SU-DHL-6 (cell line): Measurements from ENCODE around the gene FRMD1.

Source experiments
- H2AFZ ChIP-seq: fragments of 200-600 bp; sonication (generic); 2 replicates; pipeline ENCODE4 v1.6.1; 2014; ENCODE audit warnings: low read depth, mild to moderate bottlenecking, moderate library complexity, mixed read lengths, antibody characterized with exemption, low read length; ENCODE audit not compliant: severe bottlenecking
- H3F3A ChIP-seq: fragments of 200-600 bp; shearing (Covaris generic); 2 replicates; pipeline ENCODE4 v1.6.0; 2016; ENCODE audit warnings: antibody characterized with exemption, mild to moderate bottlenecking; ENCODE audit not compliant: insufficient read depth
- H3K27ac ChIP-seq: fragments of 200-600 bp; sonication (generic); 2 replicates; pipeline ENCODE4 v1.5.1; 2016; ENCODE audit warnings: low read depth, mild to moderate bottlenecking, low read length, moderate library complexity, mixed read lengths
- H3K27me3 ChIP-seq: fragments of 200-600 bp; sonication (generic), shearing (Covaris generic); 2 replicates; pipeline ENCODE4 v1.6.0; 2014; ENCODE audit warnings: mild to moderate bottlenecking, low read length
- H3K36me3 ChIP-seq: fragments of 200-600 bp; sonication (generic); 2 replicates; pipeline ENCODE4 v1.6.1; 2014; ENCODE audit warnings: mild to moderate bottlenecking, low read length, mixed read lengths
- H3K4me2 ChIP-seq: fragments of 300-600, 200-600 bp; shearing (Covaris generic), sonication (generic); 2 replicates; pipeline ENCODE4 v1.6.0; 2014; ENCODE audit warnings: low read length, low read depth, mild to moderate bottlenecking; ENCODE audit not compliant: poor library complexity, severe bottlenecking
- H3K4me3 ChIP-seq: fragments of 200-600 bp; sonication (generic); 2 replicates; pipeline ENCODE4 v1.5.1; 2014; ENCODE audit warnings: antibody characterized with exemption, low read length, mild to moderate bottlenecking, mixed read lengths; ENCODE audit not compliant: insufficient read depth, poor library complexity, severe bottlenecking
- H3K79me2 ChIP-seq: fragments of 200-600 bp; sonication (generic); 2 replicates; pipeline ENCODE4 v1.6.1; 2014; ENCODE audit warnings: mild to moderate bottlenecking, low read length, moderate library complexity; ENCODE audit not compliant: insufficient read depth
- H3K9ac ChIP-seq: fragments of 200-600 bp; sonication (generic); 2 replicates; pipeline ENCODE4 v1.7.0; 2014; ENCODE audit warnings: mild to moderate bottlenecking, low read length
- H3K9me2 ChIP-seq: fragments of 200-600 bp; sonication (generic); replicated peaks from 2 replicates; pipeline ENCODE4 v1.6.1; 2014; ENCODE audit warnings: low read length; ENCODE audit not compliant: insufficient read depth
- H3K9me3 ChIP-seq: fragments of 200-600 bp; sonication (generic); 2 replicates; pipeline ENCODE4 v1.6.1; 2014; ENCODE audit warnings: low read length, mixed read lengths; ENCODE audit not compliant: insufficient read depth
- H4K20me1 ChIP-seq: fragments of 200-600 bp; sonication (generic); 2 replicates; pipeline ENCODE4 v1.6.1; 2014; ENCODE audit warnings: low read depth, mild to moderate bottlenecking, antibody characterized with exemption, low read length, moderate library complexity, mixed read lengths
- EZH2phosphoT487 ChIP-seq: fragments of 200-600 bp; sonication (generic), shearing (Covaris generic); conservative IDR thresholded peaks from 2 replicates; pipeline ENCODE4 v1.6.1; 2018; ENCODE audit warnings: mild to moderate bottlenecking, antibody characterized with exemption, low read length, moderate library complexity, mixed read lengths
- TF ChIP-seq, protein P1 (sequence below): fragments of 200-600 bp; sonication (generic); IDR thresholded peaks from one replicate; pipeline ENCODE4 v1.5.1; 2017; ENCODE audit warnings: antibody characterized with exemption, mild to moderate bottlenecking, low read length, moderate library complexity; ENCODE audit not compliant: insufficient read depth, poor library complexity, severe bottlenecking

FRMD1 gene

GRCh38 chr6:168101590-168102314 is 22.7 kb upstream of the FRMD1 start:
- H2AFZ ChIP-seq, result no peak overlapping the region
- H3K9me3 ChIP-seq, result no peaks in the 10 kb centered on the region
- TF ChIP-seq, protein P1, sequence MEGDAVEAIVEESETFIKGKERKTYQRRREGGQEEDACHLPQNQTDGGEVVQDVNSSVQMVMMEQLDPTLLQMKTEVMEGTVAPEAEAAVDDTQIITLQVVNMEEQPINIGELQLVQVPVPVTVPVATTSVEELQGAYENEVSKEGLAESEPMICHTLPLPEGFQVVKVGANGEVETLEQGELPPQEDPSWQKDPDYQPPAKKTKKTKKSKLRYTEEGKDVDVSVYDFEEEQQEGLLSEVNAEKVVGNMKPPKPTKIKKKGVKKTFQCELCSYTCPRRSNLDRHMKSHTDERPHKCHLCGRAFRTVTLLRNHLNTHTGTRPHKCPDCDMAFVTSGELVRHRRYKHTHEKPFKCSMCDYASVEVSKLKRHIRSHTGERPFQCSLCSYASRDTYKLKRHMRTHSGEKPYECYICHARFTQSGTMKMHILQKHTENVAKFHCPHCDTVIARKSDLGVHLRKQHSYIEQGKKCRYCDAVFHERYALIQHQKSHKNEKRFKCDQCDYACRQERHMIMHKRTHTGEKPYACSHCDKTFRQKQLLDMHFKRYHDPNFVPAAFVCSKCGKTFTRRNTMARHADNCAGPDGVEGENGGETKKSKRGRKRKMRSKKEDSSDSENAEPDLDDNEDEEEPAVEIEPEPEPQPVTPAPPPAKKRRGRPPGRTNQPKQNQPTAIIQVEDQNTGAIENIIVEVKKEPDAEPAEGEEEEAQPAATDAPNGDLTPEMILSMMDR, result no peak
- no peak for TF ChIP-seq EZH2phosphoT487
- no peaks in the 10 kb centered on the region for H4K20me1 ChIP-seq
- no peaks in the 10 kb centered on the region for H3K79me2 ChIP-seq
- no peaks in the 10 kb centered on the region for H3K27me3 ChIP-seq
- no peaks in the 10 kb centered on the region for H3K9me2 ChIP-seq
- H3F3A ChIP-seq, result no peaks in the 10 kb centered on the region
- no peaks in the 10 kb centered on the region for H3K36me3 ChIP-seq
- H3K4me3 ChIP-seq, result no peak overlapping the region
- H3K27ac ChIP-seq, result no peak overlapping the region
- H3K9ac ChIP-seq, result no peak overlapping the region
- no peak overlapping the region for H3K4me2 ChIP-seq

- Histone ChIP-seq H3F3A (no peaks in the 10 kb centered on the region), H3K27ac (no peak overlapping the region), H4K20me1 (no peaks in the 10 kb centered on the region), H2AFZ (no peak overlapping the region), H3K36me3 (no peaks in the 10 kb centered on the region), H3K79me2 (no peaks in the 10 kb centered on the region), H3K27me3 (no peaks in the 10 kb centered on the region), H3K4me3 (no peak overlapping the region), H3K9me2 (no peaks in the 10 kb centered on the region), H3K9me3 (no peaks in the 10 kb centered on the region), H3K4me2 (no peak overlapping the region), H3K9ac (no peak overlapping the region)
- TF ChIP-seq, protein P1, result no peak
- no peak for TF ChIP-seq EZH2phosphoT487
These were observed 22.0 kb upstream of the FRMD1 start for GRCh38 chr6:168100803-168101589.

- H3K4me3 ChIP-seq, result no peak overlapping the region
- H3K9ac ChIP-seq, result no peak overlapping the region
- no peak overlapping the region for H2AFZ ChIP-seq
- no peak overlapping the region for H3K4me2 ChIP-seq
- no peaks in the 10 kb centered on the region for H3K27me3 ChIP-seq
- no peaks in the 10 kb centered on the region for H3F3A ChIP-seq
- H4K20me1 ChIP-seq, result no peaks in the 10 kb centered on the region
- TF ChIP-seq EZH2phosphoT487, result no peak
- TF ChIP-seq, protein P1, result no peak
- no peak overlapping the region for H3K27ac ChIP-seq
- H3K79me2 ChIP-seq, result no peaks in the 10 kb centered on the region
- H3K9me3 ChIP-seq, result no peaks in the 10 kb centered on the region
- H3K9me2 ChIP-seq, result no peaks in the 10 kb centered on the region
- no peaks in the 10 kb centered on the region for H3K36me3 ChIP-seq
These were observed 21.2 kb upstream of the FRMD1 start for GRCh38 chr6:168100011-168100802.
